ENCODE results near the gene KRT80.

The KRT80 gene

GRCh38 chr12:52179396-52179973 lies 12.3 kb downstream of the KRT80 start:
- H3K4me1 ChIP-seq, result peaks cover 39% of the 10 kb centered on the region
- H3K27me3 ChIP-seq, result no peaks in the 10 kb centered on the region
- no peak for DNase-seq
- H3K9me3 ChIP-seq, result no peaks in the 10 kb centered on the region
- TF ChIP-seq CTCF (IDR thresholded peaks at IDR 0.05; ENCODE audit: low read depth, low read length), result no peak
- H3K36me3 ChIP-seq, result no peaks in the 10 kb centered on the region
- H3K4me3 ChIP-seq (ENCODE audit: low read depth, low read length), result no peak overlapping the region

GRCh38 chr12:52178984-52179383 lies 12.8 kb downstream of the KRT80 start:
- H3K4me1 ChIP-seq, result peaks cover 37% of the 10 kb centered on the region

GRCh38 chr12:52178443-52178842 lies 13.4 kb downstream of the KRT80 start:
- Histone ChIP-seq H3K4me3 (ENCODE audit: low read depth, low read length) (no peak overlapping the region), H3K4me1 (peaks cover 37% of the 10 kb centered on the region), H3K27me3 (no peaks in the 10 kb centered on the region), H3K36me3 (no peaks in the 10 kb centered on the region), H3K9me3 (no peaks in the 10 kb centered on the region)
- TF ChIP-seq CTCF (IDR thresholded peaks at IDR 0.05; ENCODE audit: low read depth, low read length), result no peak
- no peak for DNase-seq

More at GRCh38 chr12:52178984-52179383, 12.8 kb downstream of the KRT80 start:
- Histone ChIP-seq H3K4me3 (ENCODE audit: low read depth, low read length) (no peak overlapping the region), H3K27me3 (no peaks in the 10 kb centered on the region), H3K36me3 (no peaks in the 10 kb centered on the region), H3K9me3 (no peaks in the 10 kb centered on the region)
- DNase-seq, result no peak
- no peak for TF ChIP-seq CTCF (IDR thresholded peaks at IDR 0.05; ENCODE audit: low read depth, low read length)

- H3K27me3 ChIP-seq, result no peaks in the 10 kb centered on the region
- H3K4me3 ChIP-seq (ENCODE audit: low read depth, low read length), result no peak overlapping the region
- TF ChIP-seq CTCF (IDR thresholded peaks at IDR 0.05; ENCODE audit: low read depth, low read length), result peak; percentile 27
- H3K36me3 ChIP-seq, result no peaks in the 10 kb centered on the region
- no peaks in the 10 kb centered on the region for H3K9me3 ChIP-seq
- DNase-seq, result no peak
- H3K4me1 ChIP-seq, result peaks cover 16% of the 10 kb centered on the region
Observed at GRCh38 chr12:52175371-52176350, 16.2 kb downstream of the KRT80 start.

- Histone ChIP-seq H3K4me1 (peaks cover 21% of the 10 kb centered on the region), H3K9me3 (no peaks in the 10 kb centered on the region), H3K36me3 (no peaks in the 10 kb centered on the region), H3K27me3 (no peaks in the 10 kb centered on the region), H3K4me3 (ENCODE audit: low read depth, low read length) (no peak overlapping the region)
- no peak for TF ChIP-seq CTCF (IDR thresholded peaks at IDR 0.05; ENCODE audit: low read depth, low read length)
- no peak for DNase-seq
Observed at GRCh38 chr12:52173526-52173925, 18.3 kb downstream of the KRT80 start.

- no peaks in the 10 kb centered on the region for H3K27me3 ChIP-seq
- H3K4me3 ChIP-seq (ENCODE audit: low read depth, low read length), result no peak overlapping the region
- no peaks in the 10 kb centered on the region for H3K9me3 ChIP-seq
- TF ChIP-seq CTCF (IDR thresholded peaks at IDR 0.05; ENCODE audit: low read depth, low read length), result no peak
- H3K4me1 ChIP-seq, result peaks cover 21% of the 10 kb centered on the region
- DNase-seq, result no peak
- H3K36me3 ChIP-seq, result no peaks in the 10 kb centered on the region
Observed at GRCh38 chr12:52172956-52173355, 18.9 kb downstream of the KRT80 start.

All from BE2C (cell line).